MM.1S (cell line): ENCODE data around the gene CERS6.

Source experiments
- DNase-seq: peaks from one replicate; pipeline ENCODE4 v3.0.0-alpha.2; 2015
- H2AFZ ChIP-seq: fragments of 300-600 bp; sonication (generic); 2 replicates; pipeline ENCODE4 v1.6.0; 2016; ENCODE audit warnings: antibody characterized with exemption, low read length
- H3F3A ChIP-seq: fragments of 300-600 bp; sonication (generic); 2 replicates; pipeline ENCODE4 v1.6.1; 2016; ENCODE audit warnings: mild to moderate bottlenecking, antibody characterized with exemption, low read length, moderate library complexity, mixed read lengths; ENCODE audit not compliant: insufficient read depth
- H3K27ac ChIP-seq: fragments of 300-600 bp; sonication (generic); 2 replicates; pipeline ENCODE4 v1.5.1; 2016; ENCODE audit warnings: mild to moderate bottlenecking, low read length
- H3K27me3 ChIP-seq: fragments of 300-600 bp; sonication (generic); replicated peaks from 2 replicates; pipeline ENCODE4 v1.6.0; 2016; ENCODE audit warnings: low read length; ENCODE audit not compliant: insufficient read depth
- H3K36me3 ChIP-seq: fragments of 300-600 bp; sonication (generic); replicated peaks from 2 replicates; pipeline ENCODE4 v1.6.1; 2016; ENCODE audit warnings: mild to moderate bottlenecking, low read length, mixed read lengths; ENCODE audit not compliant: insufficient read depth
- H3K4me1 ChIP-seq: fragments of 300-600 bp; sonication (generic); 2 replicates; pipeline ENCODE4 v1.6.1; 2016; ENCODE audit warnings: low read length, mixed read lengths
- H3K4me2 ChIP-seq: fragments of 300-600 bp; sonication (generic); 2 replicates; pipeline ENCODE4 v1.6.0; 2016; ENCODE audit warnings: low read depth, low read length
- H3K4me3 ChIP-seq: fragments of 300-600 bp; sonication (generic); 2 replicates; pipeline ENCODE4 v1.5.1; 2016; ENCODE audit warnings: low read length, mixed read lengths
- H3K79me2 ChIP-seq: fragments of 300-600 bp; sonication (generic); 2 replicates; pipeline ENCODE4 v1.6.1; 2016; ENCODE audit warnings: mixed run types, low read length, mixed read lengths
- H3K9ac ChIP-seq: fragments of 300-600 bp; sonication (generic); 2 replicates; pipeline ENCODE4 v1.6.1; 2016; ENCODE audit warnings: low read length, mixed read lengths
- H3K9me2 ChIP-seq: fragments of 300-600 bp; sonication (generic); replicated peaks from 2 replicates; pipeline ENCODE4 v1.6.1; 2016; ENCODE audit warnings: mild to moderate bottlenecking, low read length, mixed read lengths; ENCODE audit not compliant: insufficient read depth
- H3K9me3 ChIP-seq: fragments of 300-600 bp; sonication (generic); replicated peaks from 2 replicates; pipeline ENCODE4 v1.6.1; 2016; ENCODE audit warnings: mild to moderate bottlenecking, low read length, mixed read lengths; ENCODE audit not compliant: insufficient read depth
- H4K20me1 ChIP-seq: fragments of 300-600 bp; sonication (generic); 2 replicates; pipeline ENCODE4 v1.6.1; 2016; ENCODE audit warnings: mild to moderate bottlenecking, low read length, moderate library complexity, mixed read lengths; ENCODE audit not compliant: insufficient read depth
- CTCF ChIP-seq: fragments of 300-600 bp; sonication (generic); IDR thresholded peaks from 2 replicates; pipeline ENCODE4 v1.5.1; 2016; ENCODE audit warnings: antibody characterized with exemption, low read length, mixed read lengths
- EZH2 ChIP-seq: fragments of 300-600 bp; sonication (generic); optimal IDR thresholded peaks from 2 replicates; pipeline ENCODE3; 2017; ENCODE audit warnings: low read depth, mild to moderate bottlenecking, antibody characterized with exemption, low read length, mixed read lengths
- EZH2phosphoT487 ChIP-seq: fragments of 300-600 bp; sonication (generic); IDR thresholded peaks from 2 replicates; pipeline ENCODE4 v1.6.1; 2018; ENCODE audit warnings: antibody characterized with exemption, low read length

Gene CERS6

GRCh38 chr2:168716839-168717238 is 260.8 kb downstream of the CERS6 start:
- Histone ChIP-seq H3K4me2 (no peak overlapping the region), H3K27ac (no peak overlapping the region), H3K9me2 (no peaks in the 10 kb centered on the region), H4K20me1 (no peaks in the 10 kb centered on the region), H3K9ac (no peak overlapping the region), H2AFZ (no peak overlapping the region), H3K4me3 (no peak overlapping the region), H3K79me2 (no peaks in the 10 kb centered on the region), H3K9me3 (no peaks in the 10 kb centered on the region), H3K27me3 (no peaks in the 10 kb centered on the region), H3F3A (no peaks in the 10 kb centered on the region), H3K36me3 (no peaks in the 10 kb centered on the region), H3K4me1 (peaks cover 7% of the 10 kb centered on the region)
- TF ChIP-seq EZH2 (no peak), EZH2phosphoT487 (no peak), CTCF (no peak)
- no peak for DNase-seq

GRCh38 chr2:168717790-168718502 is 261.9 kb downstream of the CERS6 start:
- no peaks in the 10 kb centered on the region for H3K79me2 ChIP-seq
- no peak overlapping the region for H3K4me3 ChIP-seq
- H3K27ac ChIP-seq, result no peak overlapping the region
- no peaks in the 10 kb centered on the region for H3K9me2 ChIP-seq
- H4K20me1 ChIP-seq, result no peaks in the 10 kb centered on the region
- no peaks in the 10 kb centered on the region for H3K9me3 ChIP-seq
- no peak overlapping the region for H3K4me2 ChIP-seq
- no peaks in the 10 kb centered on the region for H3K4me1 ChIP-seq
- no peaks in the 10 kb centered on the region for H3K27me3 ChIP-seq
- no peak overlapping the region for H3K9ac ChIP-seq
- no peak for DNase-seq
- H3K36me3 ChIP-seq, result no peaks in the 10 kb centered on the region
- no peaks in the 10 kb centered on the region for H3F3A ChIP-seq
- H2AFZ ChIP-seq, result no peak overlapping the region
- TF ChIP-seq EZH2 (no peak), CTCF (no peak), EZH2phosphoT487 (no peak)

GRCh38 chr2:168718622-168719021 is 262.6 kb downstream of the CERS6 start:
- Histone ChIP-seq H3K9me2 (no peaks in the 10 kb centered on the region), H3F3A (no peaks in the 10 kb centered on the region)

More at GRCh38 chr2:168718622-168719021, 262.6 kb downstream of the CERS6 start:
- Histone ChIP-seq H4K20me1 (no peaks in the 10 kb centered on the region), H3K36me3 (no peaks in the 10 kb centered on the region), H3K79me2 (no peaks in the 10 kb centered on the region), H3K27ac (no peak overlapping the region), H3K4me2 (no peak overlapping the region), H3K4me1 (no peaks in the 10 kb centered on the region), H3K9me3 (no peaks in the 10 kb centered on the region), H3K27me3 (no peaks in the 10 kb centered on the region), H3K4me3 (no peak overlapping the region), H3K9ac (no peak overlapping the region), H2AFZ (no peak overlapping the region)
- DNase-seq, result no peak
- TF ChIP-seq EZH2, result no peak
- no peak for TF ChIP-seq CTCF
- TF ChIP-seq EZH2phosphoT487, result no peak
